Uterus (tissue), 4 donors: ENCODE results near the gene PLEKHM2. TPM values are rescaled to one million over a fixed set of nuclear protein-coding genes. Genes with fewer than 3 reads are reported as not detected.

ENCODE experiments used
- DNase-seq, 2 donors: peaks; one replicate each; pipeline ENCODE4 v3.0.0-alpha.2; 2019 to 2020
- H3K27ac ChIP-seq, 2 donors: fragments of 200-600 bp; sonication (generic); 1 replicate in 1 of 2; 2 replicates in 1 of 2; pipeline ENCODE4 v1.5.1; 2016 to 2018
- H3K27me3 ChIP-seq, 2 donors: fragments of 200-600 bp; sonication (generic); one replicate each; pipeline ENCODE4 v1.5.1; 2018 to 2019; ENCODE audit warnings: control low read depth in 1 of 2
- H3K36me3 ChIP-seq, 2 donors: fragments of 200-600 bp; sonication (generic); one replicate each; pipeline ENCODE4 v1.5.1; 2019; ENCODE audit warnings: control low read depth in 1 of 2
- H3K4me1 ChIP-seq, 2 donors: fragments of 200-600 bp; sonication (generic); one replicate each; pipeline ENCODE4 v1.5.1; 2018 to 2019; ENCODE audit warnings: control low read depth in 1 of 2
- H3K4me3 ChIP-seq, 2 donors: fragments of 200-600 bp; sonication (generic); 1 replicate in 1 of 2; 2 replicates in 1 of 2; pipeline ENCODE4 v1.5.1; 2018 to 2019; ENCODE audit warnings: mild to moderate bottlenecking in 1 of 2
- H3K9me3 ChIP-seq, 2 donors: fragments of 200-600 bp; sonication (generic); one replicate each; pipeline ENCODE4 v1.5.1; 2019; ENCODE audit warnings: control low read depth in 1 of 2
- POLR2A ChIP-seq, 2 donors: fragments of 450-650 bp; IDR thresholded peaks; one replicate each; pipeline ENCODE4 v1.6.1; 2016; ENCODE audit warnings: antibody characterized with exemption in 2 of 2, mild to moderate bottlenecking in 1 of 2, moderate library complexity in 1 of 2
- intact Hi-C: fragments of 100-400 bp; cut with DNase I; formaldehyde crosslinking; loops from one replicate; pipeline ENCODE4 v1.15.1; 2023; ENCODE audit warnings: low total_unique reads
- total RNA-seq, 4 donors: library from RNA; depleted of rRNA in 3 of 4; stranded (reverse); fragments of >200 nt in 3 of 4; gene quantifications; one replicate each; pipeline versions ENCODE4 v1.1.0 to v1.2.4, GENCODE V29; 2014 to 2023
- TF ChIP-seq, protein P1 (sequence below), 4 experiments: fragments of 200-600 bp in 2 of 4; fragments of 450-650 bp in 2 of 4; sonication (generic) in 2 of 4; IDR thresholded peaks; one replicate each; pipeline ENCODE4 v1.5.1; 2016 to 2019; ENCODE audit warnings: antibody characterized with exemption in 4 of 4, mild to moderate bottlenecking in 2 of 4, moderate library complexity in 1 of 4
- donor health status: DM: yes; HTN: yes; CAD: no.

Gene PLEKHM2
- total RNA-seq, 4 donors from 2014 or later: 21.3 to 70.2 (median 30.7) TPM

DNA sequence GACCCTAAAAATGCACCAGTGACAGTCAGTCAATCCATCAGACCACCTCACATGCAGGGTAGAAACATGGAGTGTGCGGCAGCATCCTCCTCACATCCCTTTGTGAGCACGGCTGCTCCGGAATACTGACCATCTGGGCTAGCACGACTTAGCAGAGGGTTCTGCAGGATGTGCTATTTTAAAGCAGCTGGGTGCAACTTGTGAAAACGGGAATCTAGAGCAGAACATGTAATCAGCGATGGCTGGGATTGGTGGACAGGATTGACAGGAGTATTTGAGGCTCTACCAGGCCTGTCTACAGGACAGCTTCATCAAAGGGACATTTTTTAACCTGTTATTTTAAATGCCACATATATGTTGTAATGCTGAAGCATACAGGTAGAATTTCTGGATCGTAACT lies 16.8 kb upstream of the PLEKHM2 start:
- Histone ChIP-seq H3K4me1 (no peaks in the 10 kb centered on the region), H3K9me3 (no peaks in the 10 kb centered on the region), H3K27ac (no peak overlapping the region), H3K36me3 (no peaks in the 10 kb centered on the region), H3K27me3 (no peaks in the 10 kb centered on the region), H3K4me3 (no peak overlapping the region)
- TF ChIP-seq, protein P1, sequence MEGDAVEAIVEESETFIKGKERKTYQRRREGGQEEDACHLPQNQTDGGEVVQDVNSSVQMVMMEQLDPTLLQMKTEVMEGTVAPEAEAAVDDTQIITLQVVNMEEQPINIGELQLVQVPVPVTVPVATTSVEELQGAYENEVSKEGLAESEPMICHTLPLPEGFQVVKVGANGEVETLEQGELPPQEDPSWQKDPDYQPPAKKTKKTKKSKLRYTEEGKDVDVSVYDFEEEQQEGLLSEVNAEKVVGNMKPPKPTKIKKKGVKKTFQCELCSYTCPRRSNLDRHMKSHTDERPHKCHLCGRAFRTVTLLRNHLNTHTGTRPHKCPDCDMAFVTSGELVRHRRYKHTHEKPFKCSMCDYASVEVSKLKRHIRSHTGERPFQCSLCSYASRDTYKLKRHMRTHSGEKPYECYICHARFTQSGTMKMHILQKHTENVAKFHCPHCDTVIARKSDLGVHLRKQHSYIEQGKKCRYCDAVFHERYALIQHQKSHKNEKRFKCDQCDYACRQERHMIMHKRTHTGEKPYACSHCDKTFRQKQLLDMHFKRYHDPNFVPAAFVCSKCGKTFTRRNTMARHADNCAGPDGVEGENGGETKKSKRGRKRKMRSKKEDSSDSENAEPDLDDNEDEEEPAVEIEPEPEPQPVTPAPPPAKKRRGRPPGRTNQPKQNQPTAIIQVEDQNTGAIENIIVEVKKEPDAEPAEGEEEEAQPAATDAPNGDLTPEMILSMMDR (IDR thresholded peaks at IDR 0.05): no peak
- no peak for TF ChIP-seq POLR2A (IDR thresholded peaks at IDR 0.05)
- intact Hi-C loops: no loop called here
- DNase-seq: no peak

DNA sequence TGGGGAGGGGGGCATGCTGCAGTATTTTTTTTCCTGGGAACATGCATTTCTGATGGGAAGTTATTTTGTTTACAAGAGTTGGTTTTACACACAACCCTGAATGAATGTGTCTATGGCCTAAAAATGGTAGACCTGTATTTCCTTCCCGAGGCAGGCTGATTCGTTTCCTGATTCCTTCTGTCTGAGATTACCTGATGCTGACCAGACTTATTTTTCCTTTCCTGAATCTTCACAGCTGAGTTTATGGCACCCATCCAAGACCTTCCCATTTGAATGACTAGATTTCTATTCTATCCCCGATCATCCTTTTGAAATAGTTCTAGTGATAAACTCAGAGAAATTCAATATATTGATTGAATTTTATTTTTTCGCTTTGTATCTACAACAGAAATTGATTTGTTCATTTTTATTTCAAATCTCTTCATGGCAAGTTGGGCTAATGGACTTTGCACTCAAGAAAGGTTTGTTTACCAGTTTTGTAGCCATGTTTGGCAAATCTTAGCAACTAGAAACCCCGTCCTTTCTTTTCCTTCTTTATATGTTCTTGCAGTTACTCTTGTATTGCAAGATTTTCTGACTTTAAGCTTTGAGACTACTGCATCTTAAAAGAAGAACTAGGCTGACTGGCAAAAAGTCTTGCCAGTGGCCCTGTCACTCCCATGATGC lies 15.9 kb upstream of the PLEKHM2 start:
- H3K9me3 ChIP-seq: no peaks in the 10 kb centered on the region
- H3K4me1 ChIP-seq: no peaks in the 10 kb centered on the region
- intact Hi-C loops: no loop called here
- no peak overlapping the region for H3K27ac ChIP-seq
- no peaks in the 10 kb centered on the region for H3K27me3 ChIP-seq
- no peak for DNase-seq
- TF ChIP-seq, protein P1 (IDR thresholded peaks at IDR 0.05): no peak
- no peak for TF ChIP-seq POLR2A (IDR thresholded peaks at IDR 0.05)
- H3K4me3 ChIP-seq: no peak overlapping the region
- H3K36me3 ChIP-seq: no peaks in the 10 kb centered on the region

DNA sequence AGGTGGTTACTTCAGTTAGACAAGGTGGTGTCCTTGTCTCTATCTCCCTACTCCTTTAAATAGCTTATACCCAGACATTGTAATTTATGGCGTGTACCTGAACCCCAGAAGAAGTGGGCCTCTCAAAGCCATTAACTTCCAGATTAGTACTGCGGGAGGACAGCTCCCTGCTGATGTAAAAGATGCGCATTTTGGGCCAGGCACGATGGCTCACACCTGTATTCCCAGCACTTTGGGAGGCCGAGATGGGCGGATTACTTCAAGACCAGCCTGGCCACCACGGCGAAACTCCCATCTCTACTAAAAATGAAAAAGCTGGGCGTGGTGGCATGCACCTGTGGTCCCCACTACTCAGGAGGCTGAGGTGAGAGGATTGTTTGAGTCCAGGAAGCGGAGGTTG lies 15.0 kb upstream of the PLEKHM2 start:
- no peaks in the 10 kb centered on the region for H3K9me3 ChIP-seq
- intact Hi-C loops: no loop called here
- no peaks in the 10 kb centered on the region for H3K27me3 ChIP-seq
- no peaks in the 10 kb centered on the region for H3K4me1 ChIP-seq
- no peaks in the 10 kb centered on the region for H3K36me3 ChIP-seq
- H3K4me3 ChIP-seq: no peak overlapping the region
- no peak for TF ChIP-seq POLR2A (IDR thresholded peaks at IDR 0.05)
- TF ChIP-seq, protein P1 (IDR thresholded peaks at IDR 0.05): no peak
- no peak for DNase-seq
- H3K27ac ChIP-seq: no peak overlapping the region

DNA sequence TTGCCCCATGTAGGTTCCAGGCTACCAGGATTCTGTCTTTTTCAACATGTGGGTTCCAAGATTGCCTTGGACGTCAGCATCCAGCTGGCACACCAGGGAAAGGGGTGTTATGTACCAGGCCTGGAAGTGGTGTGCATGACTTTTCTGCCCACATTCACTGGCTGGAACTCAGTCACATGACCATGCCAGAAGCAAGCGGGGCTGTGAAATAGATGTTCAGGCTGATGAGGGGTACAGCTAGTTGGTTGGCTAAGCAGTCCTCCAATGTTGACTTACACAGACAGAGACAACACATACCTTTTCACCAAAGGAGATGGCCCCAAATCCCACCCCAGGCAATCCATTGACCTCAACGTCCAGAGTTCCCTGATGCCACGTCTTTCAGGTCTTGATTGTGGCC lies 14.3 kb upstream of the PLEKHM2 start:
- Histone ChIP-seq H3K27ac (no peak overlapping the region), H3K4me1 (no peaks in the 10 kb centered on the region), H3K4me3 (no peak overlapping the region), H3K9me3 (no peaks in the 10 kb centered on the region), H3K27me3 (no peaks in the 10 kb centered on the region), H3K36me3 (no peaks in the 10 kb centered on the region)
- intact Hi-C loops: no loop called here
- TF ChIP-seq, protein P1 (IDR thresholded peaks at IDR 0.05): no peak
- TF ChIP-seq POLR2A (IDR thresholded peaks at IDR 0.05): no peak
- no peak for DNase-seq

DNA sequence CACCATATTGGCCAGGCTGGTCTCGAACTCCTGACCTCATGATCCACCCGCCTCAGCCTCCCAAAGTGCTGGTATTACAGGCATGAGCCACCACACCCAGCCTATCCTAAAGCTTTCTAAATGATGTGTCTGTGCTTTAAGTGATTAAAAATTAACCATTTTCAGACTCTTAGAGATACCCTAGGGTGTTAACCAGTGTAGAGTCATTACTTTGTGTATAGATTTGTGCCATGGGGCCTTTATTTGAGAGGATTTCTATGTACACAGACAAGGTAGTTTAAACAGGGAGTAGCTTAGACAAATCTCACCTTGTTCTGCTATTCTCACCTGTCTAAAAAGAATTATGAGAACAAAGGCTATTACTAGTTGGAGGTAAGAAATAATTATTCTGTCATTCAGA lies 12.7 kb upstream of the PLEKHM2 start:
- H3K36me3 ChIP-seq: no peaks in the 10 kb centered on the region
- no peak overlapping the region for H3K4me3 ChIP-seq
- H3K4me1 ChIP-seq: no peaks in the 10 kb centered on the region
- H3K9me3 ChIP-seq: no peaks in the 10 kb centered on the region
- intact Hi-C loops: no loop called here
- TF ChIP-seq POLR2A (IDR thresholded peaks at IDR 0.05): no peak
- TF ChIP-seq, protein P1 (IDR thresholded peaks at IDR 0.05): no peak
- H3K27ac ChIP-seq: no peak overlapping the region
- DNase-seq: no peak
- no peaks in the 10 kb centered on the region for H3K27me3 ChIP-seq
